Brain pericyte (primary cell): ENCODE measurements around the gene CDC27.
"Not testable (repeated sequence)": the region's sequence is repeated elsewhere in the genome, so short reads cannot be mapped to it uniquely, and the experiment has no call there.

Experiments used
- DNase-seq: peaks from one replicate; pipeline ENCODE4 v3.0.0-alpha.2; 2012; ENCODE audit warnings: low read depth, low spot score

CDC27 gene, protein sequence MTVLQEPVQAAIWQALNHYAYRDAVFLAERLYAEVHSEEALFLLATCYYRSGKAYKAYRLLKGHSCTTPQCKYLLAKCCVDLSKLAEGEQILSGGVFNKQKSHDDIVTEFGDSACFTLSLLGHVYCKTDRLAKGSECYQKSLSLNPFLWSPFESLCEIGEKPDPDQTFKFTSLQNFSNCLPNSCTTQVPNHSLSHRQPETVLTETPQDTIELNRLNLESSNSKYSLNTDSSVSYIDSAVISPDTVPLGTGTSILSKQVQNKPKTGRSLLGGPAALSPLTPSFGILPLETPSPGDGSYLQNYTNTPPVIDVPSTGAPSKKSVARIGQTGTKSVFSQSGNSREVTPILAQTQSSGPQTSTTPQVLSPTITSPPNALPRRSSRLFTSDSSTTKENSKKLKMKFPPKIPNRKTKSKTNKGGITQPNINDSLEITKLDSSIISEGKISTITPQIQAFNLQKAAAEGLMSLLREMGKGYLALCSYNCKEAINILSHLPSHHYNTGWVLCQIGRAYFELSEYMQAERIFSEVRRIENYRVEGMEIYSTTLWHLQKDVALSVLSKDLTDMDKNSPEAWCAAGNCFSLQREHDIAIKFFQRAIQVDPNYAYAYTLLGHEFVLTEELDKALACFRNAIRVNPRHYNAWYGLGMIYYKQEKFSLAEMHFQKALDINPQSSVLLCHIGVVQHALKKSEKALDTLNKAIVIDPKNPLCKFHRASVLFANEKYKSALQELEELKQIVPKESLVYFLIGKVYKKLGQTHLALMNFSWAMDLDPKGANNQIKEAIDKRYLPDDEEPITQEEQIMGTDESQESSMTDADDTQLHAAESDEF

DNA sequence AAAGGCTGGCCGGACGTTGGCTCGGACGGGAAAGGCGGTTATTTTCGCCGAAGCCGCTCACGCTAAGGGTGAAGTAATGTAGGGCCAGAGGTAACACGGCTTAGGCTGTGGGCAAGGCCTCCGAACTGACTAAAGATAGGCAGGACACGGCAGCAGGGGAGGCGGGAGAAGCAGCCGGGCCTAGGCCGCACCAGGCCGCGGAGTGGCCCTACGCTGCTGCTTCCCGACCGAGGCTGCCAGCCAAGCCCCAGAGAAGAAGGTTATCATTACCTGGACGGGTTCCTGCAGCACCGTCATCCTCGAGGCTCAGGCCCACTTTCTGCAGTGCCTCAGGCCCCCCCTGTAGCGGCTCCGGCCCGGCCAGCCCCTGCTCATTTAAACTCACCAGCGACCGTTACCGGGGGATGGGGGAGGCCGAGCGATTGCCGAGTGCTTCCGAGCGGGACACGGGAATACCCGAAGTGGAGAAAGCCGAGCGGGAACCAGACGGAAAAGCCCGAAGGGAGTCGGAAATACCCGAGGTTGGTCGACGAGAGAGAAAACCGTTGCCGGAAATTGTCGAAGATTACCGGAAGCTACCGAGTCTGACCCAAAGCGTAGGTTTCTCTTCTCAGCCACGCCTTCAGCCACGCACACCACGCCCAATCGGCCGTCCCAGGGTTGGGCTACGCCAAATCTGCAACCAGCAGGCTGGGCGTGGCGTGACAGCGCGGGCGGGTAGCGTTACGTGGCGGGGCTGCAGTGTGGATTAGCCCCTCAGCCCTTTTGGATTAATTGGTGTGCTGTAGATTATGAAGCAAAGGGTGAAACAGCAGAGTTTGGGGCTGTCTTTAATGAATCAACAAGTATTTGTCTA is at the start of gene CDC27:
CDC27 (minus strand) TSS at position 420 of the 856 bp plus-strand sequence; CDS start at position 297, 123 bp downstream.
- DNase-seq = peak; percentile 90

DNA sequence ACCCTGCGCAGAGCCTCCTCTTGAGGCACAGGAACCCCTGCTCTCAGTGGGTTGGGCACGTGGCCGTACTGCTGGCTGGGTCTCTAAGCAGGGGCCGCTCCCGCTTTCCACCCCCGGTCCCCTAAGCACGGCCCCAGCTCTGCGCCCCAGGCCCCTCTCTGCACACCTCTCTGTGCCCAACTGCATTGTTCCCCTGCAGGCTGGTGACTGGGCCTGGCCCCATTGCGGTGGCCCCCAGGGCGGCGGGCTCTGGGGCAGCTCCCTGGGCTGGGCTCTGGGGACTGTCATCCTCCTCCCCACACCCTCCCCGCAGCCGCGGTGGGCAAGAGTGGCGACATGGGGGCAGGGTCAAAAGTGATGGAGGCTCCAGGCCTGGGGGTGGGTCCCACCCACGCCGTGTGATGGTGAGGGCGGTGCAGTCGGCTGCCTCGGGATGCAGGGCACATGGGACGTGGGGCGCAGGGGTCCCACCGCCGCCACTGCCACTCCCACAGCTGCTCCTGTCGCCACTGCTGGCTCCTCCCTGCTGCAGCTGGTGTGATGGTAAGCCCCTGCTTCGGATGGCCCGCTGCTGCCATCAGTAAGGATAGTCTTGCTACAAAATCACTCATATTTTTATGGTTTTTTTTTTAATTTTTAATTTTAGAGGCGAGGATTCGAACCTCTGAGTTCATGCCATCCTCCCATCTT is 49.4 kb upstream of the CDC27 start:
- DNase-seq = no peak

DNA sequence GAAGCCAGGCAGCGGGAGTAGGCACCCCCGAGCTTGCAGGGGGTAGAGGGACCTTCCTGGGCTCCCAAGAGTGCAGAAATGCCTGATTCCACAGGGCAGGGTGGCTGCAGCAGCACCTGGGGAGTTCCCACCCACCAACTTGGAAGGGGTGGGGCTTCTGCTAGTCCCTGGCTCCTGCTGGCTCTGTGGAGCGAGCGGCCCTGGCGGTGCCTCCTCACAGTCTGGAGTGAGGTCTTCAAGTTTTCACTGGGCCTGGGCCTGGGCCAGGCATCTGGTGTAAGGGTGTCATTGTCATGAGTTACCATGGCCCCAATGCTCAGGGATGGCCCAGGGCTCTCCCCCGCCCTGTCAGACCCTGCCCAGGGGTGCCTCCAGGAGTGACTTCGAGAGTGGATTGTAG is 48.7 kb upstream of the CDC27 start:
- DNase-seq = no peak

DNA sequence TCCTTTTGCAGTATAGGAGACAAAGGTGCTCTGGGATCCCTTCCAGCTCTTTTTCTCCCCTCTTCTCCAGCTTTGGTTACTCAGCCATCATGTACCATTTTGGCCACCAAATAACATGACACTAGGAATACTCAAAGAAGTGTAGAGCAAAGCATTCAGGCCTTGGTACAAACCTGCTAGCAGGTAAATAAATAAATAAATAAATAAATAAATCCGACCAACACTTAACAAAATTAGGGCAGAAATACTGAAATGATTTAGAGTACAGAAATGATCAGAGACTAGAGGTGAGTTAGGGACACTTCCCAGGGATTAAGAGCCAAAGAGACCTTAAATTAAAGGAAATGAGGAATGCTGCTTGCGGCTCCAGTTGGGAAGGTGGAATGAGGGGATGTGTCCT is 46.8 kb upstream of the CDC27 start:
- DNase-seq = no peak

DNA sequence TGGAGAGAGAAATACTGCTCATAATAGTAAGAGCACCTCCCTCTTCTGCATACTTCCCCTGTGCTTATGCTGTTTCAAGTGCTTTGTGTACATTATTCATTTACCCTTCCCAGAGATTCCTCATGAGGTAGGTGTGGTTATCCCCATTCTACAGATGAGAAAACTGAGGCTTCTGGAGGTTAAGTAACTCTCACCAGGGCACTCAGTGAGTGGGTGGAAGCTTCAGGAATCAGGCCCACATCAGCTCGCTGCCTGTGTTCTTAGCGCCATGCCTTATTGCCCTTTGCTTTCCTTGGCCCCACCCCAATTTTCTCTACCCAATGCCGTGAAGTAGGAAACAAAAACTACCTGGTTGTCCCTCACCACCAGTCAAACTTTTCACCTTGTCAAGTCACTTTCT is 46.4 kb upstream of the CDC27 start:
- DNase-seq = no peak

DNA sequence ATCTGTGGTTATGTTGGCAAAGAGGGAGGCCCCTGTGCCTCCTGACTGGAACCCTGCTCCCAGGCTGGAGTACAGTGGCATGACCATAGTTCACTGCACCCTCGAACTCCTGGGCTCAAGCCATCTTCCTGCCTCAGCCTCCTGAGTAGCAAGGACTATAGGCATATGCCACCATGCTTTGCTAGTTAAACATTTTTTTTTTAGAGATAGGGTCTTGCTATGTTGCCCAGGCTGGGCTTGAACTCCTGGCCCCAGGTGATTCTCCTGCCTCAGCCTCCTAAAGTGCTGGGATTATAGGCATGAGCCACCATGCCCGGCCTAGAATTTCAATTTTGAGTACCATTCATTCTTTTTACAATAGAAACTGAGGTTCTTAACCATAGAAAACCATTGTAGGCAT is 43.4 kb upstream of the CDC27 start:
- no peak for DNase-seq

DNA sequence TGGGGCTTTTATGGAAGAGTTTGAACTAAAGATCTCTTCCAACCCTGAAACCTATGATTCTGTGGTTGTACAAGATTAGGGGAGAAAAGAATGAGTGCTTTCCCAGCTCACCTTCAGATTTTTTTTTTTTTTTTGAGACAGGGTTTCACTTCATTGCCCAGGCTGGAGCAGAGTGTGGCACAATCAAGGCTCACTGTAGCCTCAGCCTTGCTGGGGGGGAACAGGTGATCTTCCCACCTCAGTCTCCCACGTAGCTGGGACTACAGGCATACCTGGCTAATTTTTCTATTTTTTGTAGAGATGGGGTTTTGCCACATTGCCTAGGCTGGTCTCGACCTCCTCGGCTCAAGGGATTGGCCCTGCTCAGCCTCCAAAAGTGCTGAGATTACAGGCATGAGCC is 42.8 kb upstream of the CDC27 start:
- no peak for DNase-seq

DNA sequence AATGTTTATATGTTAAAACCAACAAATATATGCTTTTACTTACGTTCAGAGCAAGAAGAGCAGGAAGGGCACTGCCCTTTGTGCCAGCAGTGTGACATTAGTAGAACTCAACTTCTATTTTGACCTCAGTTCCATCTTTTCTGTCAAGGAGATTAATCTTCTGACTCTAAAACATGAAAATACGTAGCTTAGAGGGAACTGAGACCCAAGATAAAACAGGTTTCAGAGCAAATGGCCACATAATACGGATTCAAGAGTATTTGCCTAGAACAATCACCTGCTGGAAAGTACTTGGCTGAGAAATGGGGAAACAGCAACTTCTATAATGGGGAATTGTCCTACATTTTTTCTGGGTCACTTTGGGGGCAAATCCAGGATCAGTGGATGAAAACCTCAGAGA is 42.2 kb upstream of the CDC27 start:
- no peak for DNase-seq

DNA sequence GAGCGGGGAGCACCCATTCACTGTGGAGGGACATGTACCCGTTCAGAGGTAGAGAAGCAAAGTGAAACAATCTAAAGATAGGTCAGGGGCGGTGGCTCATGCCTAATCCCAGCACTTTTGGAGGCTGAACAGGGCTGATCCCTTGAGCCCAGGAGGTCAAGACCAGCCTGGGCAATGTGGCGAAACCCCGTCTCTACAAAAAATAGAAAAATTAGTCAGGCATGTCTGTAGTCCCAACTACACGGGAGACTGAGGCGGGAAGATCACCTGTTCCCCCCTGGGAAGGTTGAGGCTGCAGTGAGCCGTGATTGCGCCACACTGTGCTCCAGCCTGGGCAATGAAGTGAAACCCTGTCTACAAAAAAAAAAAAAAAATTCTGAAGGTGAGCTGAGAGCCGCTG is 41.8 kb upstream of the CDC27 start:
- DNase-seq = no peak

DNA sequence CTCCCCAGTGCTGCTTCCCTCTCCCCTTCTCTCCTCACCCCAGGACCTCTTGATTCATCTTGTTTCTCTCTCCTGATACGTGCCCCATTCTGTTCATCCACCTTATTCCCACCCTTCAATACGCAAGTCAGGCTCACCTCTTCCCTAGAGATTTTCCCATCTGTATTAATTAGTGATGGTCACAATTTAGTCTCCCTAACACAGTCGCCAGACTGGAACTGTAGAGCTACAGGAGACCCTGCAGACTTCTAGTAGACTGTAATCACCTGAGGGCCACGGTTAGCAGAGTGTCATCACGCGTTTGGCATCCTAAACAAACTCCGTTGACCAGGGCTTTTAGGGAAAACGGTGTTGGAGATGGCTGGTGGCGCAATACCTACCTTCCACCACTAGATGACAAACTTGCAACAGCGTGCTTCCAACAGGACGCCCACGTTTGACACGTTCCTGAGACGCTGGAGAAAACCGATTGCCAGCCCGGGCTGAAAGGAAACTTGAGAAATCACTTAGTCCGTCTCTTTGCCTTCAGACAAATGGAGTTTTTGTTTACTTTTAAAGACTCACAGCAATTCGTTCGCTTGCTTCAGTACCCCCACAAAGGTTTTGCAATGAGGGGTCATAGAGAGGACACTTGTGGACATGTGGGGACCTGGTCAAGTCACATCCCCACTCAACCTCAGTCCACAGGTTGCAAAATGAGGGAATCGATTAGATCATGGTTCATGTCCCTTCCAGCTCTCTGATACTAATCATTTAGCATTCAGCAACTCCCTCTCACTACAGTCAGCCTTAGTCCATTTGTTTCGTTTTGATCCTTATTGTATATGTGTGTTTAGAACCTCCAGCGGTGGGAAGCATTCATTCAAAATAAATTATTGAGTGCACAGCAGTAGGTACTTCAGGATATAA is 40.7 kb upstream of the CDC27 start:
- peak; percentile 78 for DNase-seq

DNA sequence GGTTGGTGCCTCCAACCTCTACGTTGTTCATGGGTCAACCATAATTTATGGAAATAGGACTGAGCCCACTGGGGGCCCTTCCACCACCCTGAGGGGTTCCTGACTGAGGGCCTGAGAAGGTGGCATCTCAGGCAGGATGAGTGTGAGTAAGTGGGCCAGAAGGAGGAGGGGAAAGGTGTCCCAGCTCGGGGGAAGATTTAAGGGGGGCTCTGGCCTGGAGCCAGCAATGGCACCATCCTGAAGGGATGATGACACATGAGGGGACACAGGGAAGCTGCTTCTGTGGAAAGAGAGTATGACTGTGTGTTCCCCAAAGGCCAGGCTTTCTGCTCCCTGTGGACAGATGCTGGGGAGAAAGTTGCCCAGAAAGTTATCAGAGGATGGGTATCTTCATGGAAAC is 38.8 kb upstream of the CDC27 start:
- DNase-seq = no peak

DNA sequence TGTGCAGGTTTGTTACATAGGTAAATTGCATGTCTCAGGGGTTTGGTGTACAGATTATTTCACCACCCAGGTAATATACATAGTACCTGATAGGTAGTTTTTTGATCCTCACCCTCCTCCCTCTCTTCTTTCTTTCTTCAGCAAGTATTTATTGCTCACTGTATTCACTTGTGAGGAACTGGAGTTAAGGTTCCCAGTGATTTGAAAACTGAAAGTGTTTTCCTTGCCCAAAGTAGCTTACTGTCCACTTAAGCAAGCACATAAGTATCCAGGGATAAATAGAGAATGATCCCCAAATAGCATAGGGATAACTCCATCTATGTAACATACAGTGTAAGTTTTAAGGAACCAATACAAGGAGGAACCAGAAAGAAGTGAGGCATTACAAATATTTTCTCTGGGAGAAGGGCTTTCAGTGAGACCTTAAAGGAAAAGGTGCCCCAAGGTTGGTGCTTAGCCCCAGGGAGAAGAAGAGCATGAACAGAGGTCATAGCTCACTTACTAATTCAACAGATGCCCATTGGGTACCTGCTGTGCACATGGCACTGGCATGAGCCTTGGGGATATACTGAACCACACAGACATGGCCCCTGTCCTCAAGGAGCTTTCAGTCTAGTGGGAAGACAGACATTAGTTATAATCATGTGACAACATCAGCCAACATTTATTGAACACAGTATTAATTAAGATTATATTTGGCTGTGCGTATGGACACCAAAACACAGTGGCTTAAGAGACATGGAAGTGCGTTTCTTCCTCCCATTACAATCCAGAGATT is 37.0 kb upstream of the CDC27 start:
- no peak for DNase-seq

DNA sequence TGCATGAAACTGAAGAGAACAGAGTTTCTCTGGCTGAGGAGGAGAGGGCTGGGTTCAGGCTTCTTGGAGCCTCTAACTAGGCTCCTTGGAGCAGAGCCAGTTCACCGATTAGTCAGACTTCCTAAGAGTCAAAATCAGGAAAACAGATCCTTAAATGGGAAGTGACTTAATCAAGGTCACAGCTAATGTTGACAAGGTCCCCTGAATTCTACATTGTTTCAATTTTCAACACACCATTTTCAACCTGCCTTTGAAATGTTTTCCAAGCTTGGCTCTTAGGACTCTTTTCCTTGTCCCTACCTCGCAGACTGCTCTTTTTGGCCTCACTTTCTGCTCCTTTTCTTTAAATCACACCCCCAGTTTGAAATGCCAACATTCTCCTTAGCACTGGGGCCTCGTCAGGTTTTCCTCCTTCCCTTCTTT is 36.4 kb upstream of the CDC27 start:
- no peak for DNase-seq

DNA sequence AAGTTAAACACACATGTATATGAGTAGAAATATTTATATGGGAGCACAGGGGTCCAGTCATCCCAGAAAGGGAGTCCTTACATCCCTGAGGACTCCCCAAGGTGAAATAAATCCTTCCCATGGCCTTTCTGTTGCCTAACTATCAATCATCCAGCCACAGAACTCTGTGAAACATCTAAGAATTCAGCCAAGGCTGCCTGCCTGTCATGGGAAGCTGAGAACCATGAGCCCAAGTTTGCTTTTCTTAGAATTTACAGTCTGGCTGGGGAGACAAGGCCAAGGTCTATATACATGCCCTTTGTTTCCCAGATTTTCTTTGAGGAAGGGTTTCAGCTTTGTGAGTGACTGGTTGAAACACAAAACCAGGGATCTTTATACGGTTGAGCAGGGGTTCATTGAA is 35.9 kb upstream of the CDC27 start:
- DNase-seq = no peak

DNA sequence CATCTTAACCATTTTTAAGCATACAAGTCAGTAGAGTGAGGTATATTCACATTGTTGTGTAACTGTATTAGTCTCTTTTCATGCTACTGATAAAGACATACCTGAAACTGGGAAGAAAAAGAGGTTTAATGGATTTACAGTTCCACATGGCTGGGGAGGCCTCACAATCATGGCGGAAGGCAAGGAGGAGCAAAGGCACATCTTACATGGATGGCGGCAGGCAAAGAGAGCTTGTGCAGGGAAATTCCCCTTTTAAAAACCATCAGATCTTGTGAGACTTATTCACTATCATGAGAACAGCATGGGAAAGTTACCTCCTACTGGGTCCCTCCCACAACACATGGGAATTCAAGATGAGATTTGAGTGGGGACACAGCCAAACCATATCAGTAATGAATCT is 35.0 kb upstream of the CDC27 start:
- DNase-seq = not testable (repeated sequence)

DNA sequence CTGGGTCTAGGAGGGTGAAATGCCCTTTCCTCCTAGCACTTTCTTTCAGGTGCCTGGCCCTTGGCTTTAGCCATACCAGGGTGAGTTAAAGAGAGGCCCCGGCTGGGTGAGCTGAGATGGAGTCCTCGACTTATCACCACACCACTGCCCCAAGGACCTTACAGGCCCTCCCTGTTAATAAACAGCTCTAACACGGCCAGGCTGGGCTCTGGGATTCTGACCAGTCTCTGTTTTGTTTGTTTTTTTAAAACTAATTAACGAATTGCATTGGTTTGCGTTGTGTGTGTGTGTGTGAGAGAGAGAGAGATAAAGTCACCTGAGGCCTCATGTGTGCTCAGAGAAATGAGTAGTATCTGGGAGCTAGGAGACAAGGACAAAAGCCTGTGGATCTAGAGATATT is 34.4 kb upstream of the CDC27 start:
- no peak for DNase-seq

DNA sequence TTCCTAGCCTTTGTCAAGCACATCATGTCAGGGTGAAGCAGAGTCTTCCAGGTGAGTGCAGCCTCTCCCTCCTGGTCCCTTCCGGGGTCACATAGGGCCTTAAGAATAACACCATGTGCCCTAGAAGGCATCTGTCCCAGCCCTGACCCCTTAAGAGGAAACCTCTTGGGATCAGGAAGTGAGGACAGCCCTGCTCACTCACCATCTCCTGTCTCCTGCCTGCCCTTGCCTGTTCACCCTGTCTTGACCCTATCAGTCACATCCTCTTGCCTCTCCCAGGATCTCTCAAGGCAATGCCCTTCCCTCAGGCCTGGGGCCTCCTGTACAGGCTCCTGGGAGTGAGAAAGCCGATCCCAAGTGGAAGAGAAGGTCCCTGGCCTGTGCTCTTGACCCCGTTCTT is 33.9 kb upstream of the CDC27 start:
- no peak for DNase-seq

DNA sequence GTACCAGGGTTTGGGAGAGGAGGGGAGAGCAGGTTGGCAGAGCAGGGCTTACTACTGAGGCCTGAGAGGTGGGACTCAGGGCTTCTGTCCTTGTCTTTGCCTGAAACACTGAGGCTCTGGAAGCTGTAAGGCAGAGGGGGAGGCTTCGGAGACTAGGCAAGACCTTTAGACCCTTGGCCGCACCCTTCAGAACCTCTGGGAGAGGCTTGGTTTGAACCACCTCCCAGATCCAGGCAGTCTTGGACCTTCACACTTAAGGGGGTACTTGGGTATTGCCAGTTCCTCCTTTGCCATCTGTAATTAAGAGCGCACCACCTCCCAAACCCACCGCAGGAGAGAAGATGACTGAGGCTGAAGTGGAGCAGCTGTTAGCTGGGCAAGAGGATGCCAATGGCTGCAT is 33.0 kb upstream of the CDC27 start:
- DNase-seq = no peak

DNA sequence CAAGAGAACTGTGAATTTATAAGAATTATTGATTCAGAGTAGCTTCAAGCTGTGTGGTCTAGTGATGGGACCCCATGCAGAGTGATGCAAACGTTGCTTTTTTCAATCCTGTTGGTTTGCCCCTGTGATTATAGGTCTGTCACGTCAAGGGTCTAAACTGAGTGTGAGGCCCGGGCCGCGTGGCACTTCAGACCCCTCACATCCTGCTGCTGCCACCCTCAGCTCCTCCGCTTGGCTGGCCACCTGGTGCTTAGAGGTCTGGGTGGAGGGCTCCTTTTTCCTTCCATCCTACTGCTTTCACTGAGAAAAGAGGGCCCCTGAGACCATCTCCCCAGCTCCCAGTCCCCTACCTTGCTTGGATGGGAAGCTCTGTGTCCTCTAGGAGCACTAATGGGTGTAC is 32.1 kb upstream of the CDC27 start:
- DNase-seq = no peak
